Cardiac muscle cell (in vitro differentiated cells and primary cell): ENCODE measurements around the gene MCUB. TPM values are rescaled to one million over a fixed set of nuclear protein-coding genes. Genes with fewer than 3 reads are reported as not detected.
A peak's percentile ranks its signal among the peaks of the same experiment; 100 is the strongest.

Experiments
- DNase-seq, 2 donors: peaks; one replicate each; pipeline versions ENCODE4 v3.0.0 to v3.0.0-alpha.2; 2010 to 2017; ENCODE audit warnings: low read depth in 1 of 2, low spot score in 1 of 2
- H3K27ac ChIP-seq: fragments of 200-600 bp; sonication (generic); 2 replicates; pipeline ENCODE4 v1.5.1; 2016
- H3K27me3 ChIP-seq: fragments of 200-600 bp; sonication (generic); 2 replicates; pipeline ENCODE4 v1.6.0; 2016; ENCODE audit warnings: control low read depth
- H3K36me3 ChIP-seq: fragments of 200-600 bp; sonication (generic); 2 replicates; pipeline ENCODE4 v1.5.1; 2016; ENCODE audit warnings: control low read depth
- H3K4me1 ChIP-seq: fragments of 200-600 bp; sonication (generic); 2 replicates; pipeline ENCODE4 v1.8.1; 2017; ENCODE audit warnings: low read depth, mild to moderate bottlenecking, mixed run types
- H3K4me3 ChIP-seq: fragments of 200-600 bp; sonication (generic); 2 replicates; pipeline ENCODE4 v1.5.1; 2016; ENCODE audit warnings: mild to moderate bottlenecking
- H3K9me3 ChIP-seq: fragments of 200-600 bp; sonication (generic); 2 replicates; pipeline ENCODE4 v1.5.1; 2017; ENCODE audit warnings: low read depth, mild to moderate bottlenecking, control low read depth
- polyA plus RNA-seq: library from polyadenylated mRNA; unstranded; fragments of >200 nt; fragmentation: Nextera tagmentation; extraction: Ambion mirVana; gene quantifications from 2 replicates; pipeline ENCODE4 v1.2.1, GENCODE V29; 2016
- total RNA-seq: library from RNA; depleted of rRNA; stranded (reverse); fragments of >200 nt; gene quantifications from 2 replicates; pipeline ENCODE4 v1.2.3, GENCODE V29; 2016
- TF ChIP-seq, protein P1 (sequence below): IDR thresholded peaks from 2 replicates; pipeline ENCODE4 v1.5.1; 2012; ENCODE audit warnings: low read depth, mild to moderate bottlenecking, low read length

MCUB gene
- total and polyA plus RNA-seq, 2 experiments from 2014 or later = 1.4 to 3.1 TPM

DNA sequence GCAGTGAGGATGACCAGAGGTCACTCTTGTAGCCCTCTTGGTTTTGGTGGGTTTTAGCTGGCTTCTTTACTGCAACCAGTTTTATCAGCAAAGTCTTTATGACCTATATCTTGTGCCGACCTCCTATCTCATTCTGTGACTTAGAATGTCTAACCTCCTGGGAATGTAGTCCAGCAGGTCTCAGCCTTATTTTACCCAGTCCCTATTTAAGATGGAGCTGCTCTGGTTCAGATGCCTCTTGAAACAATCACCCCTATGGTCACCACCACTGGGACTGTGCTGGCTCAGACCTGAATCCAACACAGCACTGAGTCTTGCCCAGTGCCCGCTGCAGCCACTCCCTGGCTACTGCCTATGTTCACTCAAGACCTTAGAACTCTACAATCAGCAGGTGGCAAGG, 49.4 kb downstream of the MCUB start:
- TF ChIP-seq, protein P1, sequence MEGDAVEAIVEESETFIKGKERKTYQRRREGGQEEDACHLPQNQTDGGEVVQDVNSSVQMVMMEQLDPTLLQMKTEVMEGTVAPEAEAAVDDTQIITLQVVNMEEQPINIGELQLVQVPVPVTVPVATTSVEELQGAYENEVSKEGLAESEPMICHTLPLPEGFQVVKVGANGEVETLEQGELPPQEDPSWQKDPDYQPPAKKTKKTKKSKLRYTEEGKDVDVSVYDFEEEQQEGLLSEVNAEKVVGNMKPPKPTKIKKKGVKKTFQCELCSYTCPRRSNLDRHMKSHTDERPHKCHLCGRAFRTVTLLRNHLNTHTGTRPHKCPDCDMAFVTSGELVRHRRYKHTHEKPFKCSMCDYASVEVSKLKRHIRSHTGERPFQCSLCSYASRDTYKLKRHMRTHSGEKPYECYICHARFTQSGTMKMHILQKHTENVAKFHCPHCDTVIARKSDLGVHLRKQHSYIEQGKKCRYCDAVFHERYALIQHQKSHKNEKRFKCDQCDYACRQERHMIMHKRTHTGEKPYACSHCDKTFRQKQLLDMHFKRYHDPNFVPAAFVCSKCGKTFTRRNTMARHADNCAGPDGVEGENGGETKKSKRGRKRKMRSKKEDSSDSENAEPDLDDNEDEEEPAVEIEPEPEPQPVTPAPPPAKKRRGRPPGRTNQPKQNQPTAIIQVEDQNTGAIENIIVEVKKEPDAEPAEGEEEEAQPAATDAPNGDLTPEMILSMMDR = no peak
- no peaks in the 10 kb centered on the region for H3K9me3 ChIP-seq
- no peak overlapping the region for H3K4me3 ChIP-seq
- DNase-seq = no peak
- no peaks in the 10 kb centered on the region for H3K36me3 ChIP-seq
- no peaks in the 10 kb centered on the region for H3K27me3 ChIP-seq
- H3K27ac ChIP-seq = no peak overlapping the region
- H3K4me1 ChIP-seq = no peaks in the 10 kb centered on the region

DNA sequence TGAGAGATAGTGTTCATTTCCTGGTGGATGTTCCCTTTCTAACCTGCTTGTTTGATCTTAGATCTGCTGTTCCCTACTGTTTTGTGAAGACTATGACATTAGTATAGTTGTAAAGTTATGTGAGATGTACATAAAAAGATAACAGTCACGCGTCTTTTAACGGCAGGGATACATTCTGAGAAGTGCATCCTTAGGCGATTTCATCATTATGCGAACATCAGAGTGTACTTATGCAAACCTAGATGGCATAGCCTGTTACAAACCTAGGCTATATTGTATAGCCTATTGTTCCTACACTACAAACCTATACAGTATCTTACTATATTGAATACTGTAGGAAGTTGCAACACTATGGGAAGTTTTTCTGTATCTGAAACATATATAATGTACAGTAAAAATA, 50.4 kb downstream of the MCUB start:
- H3K9me3 ChIP-seq = no peaks in the 10 kb centered on the region
- TF ChIP-seq, protein P1 = no peak

DNA sequence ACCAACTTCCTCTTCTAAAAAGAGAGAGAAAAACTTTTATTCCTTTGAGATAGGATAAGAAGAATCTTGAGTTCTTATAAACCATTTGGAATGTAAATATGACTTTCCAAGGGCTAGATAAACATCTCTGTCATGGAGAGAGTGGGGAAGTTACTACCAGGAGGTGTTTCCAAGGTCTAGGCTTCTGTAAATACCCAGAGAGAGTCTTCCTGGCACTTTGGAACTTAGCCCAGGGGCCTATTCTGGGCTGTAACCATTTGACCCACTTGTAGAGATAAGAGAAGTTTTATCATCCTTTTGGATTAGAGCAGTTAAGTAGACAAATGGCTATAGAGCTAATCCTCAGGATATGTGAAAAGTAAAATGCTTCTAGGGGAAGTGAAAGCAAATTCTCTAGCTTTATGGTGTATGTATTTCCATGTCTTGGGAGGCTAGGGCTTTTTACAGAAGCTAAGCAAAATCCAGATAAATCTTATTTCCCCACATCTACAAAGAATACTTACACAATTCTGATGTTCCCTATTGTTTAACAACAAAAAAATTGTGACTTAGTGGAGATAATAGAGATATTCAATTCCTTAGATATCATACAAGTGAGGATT, 51.1 kb downstream of the MCUB start:
- H3K9me3 ChIP-seq = no peaks in the 10 kb centered on the region
- H3K27me3 ChIP-seq = no peaks in the 10 kb centered on the region
- no peak overlapping the region for H3K27ac ChIP-seq
- no peaks in the 10 kb centered on the region for H3K36me3 ChIP-seq
- peak in 1 of 2 donors; percentile 6 for DNase-seq
- H3K4me1 ChIP-seq = no peaks in the 10 kb centered on the region
- no peak overlapping the region for H3K4me3 ChIP-seq
- TF ChIP-seq, protein P1 = no peak

More for the DNA sequence above, 50.4 kb downstream of the MCUB start:
- no peak overlapping the region for H3K27ac ChIP-seq
- H3K4me1 ChIP-seq = no peaks in the 10 kb centered on the region
- no peaks in the 10 kb centered on the region for H3K36me3 ChIP-seq
- H3K27me3 ChIP-seq = no peaks in the 10 kb centered on the region
- H3K4me3 ChIP-seq = no peak overlapping the region
- DNase-seq = no peak

DNA sequence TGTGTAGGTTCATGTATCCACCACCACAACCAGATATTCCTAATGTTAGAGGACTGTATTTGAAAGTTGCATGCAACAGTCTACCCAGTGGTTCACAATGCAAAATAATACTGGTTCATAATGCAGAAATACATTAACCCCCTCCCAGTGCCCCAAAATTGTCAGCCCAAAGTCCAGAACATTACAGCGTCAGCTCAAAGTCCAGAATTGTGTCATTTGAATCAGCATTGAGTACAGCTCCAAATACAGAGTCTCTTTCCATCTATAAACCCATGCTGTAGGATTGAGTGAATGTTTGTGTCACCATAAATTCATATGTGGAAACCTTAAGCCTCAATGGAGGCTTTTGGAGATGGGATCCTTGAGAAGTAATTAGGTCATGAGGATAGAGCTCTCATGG, 54.0 kb downstream of the MCUB start:
- H3K4me1 ChIP-seq = no peaks in the 10 kb centered on the region
- no peaks in the 10 kb centered on the region for H3K9me3 ChIP-seq
- no peaks in the 10 kb centered on the region for H3K36me3 ChIP-seq
- DNase-seq = no peak
- H3K27ac ChIP-seq = no peak overlapping the region
- TF ChIP-seq, protein P1 = no peak
- H3K27me3 ChIP-seq = no peaks in the 10 kb centered on the region
- H3K4me3 ChIP-seq = no peak overlapping the region

DNA sequence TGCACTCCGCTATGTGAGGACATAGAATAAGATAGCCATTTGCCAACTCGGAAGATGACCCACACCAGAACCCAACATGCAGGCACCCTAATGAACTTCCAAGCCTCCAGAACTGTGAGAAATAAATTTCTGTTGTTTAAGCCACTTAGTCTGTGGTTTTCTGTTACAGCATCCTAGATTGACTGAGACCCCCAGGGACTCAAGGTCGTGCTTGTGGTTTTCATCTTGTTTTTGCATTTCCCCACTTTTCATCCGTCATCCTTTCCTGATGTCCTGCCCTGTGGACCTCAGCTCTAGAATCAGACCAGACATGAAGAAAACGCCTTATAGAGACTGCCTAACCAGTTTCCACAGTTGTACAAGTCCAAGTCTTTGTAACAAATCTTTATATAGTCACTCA, 54.4 kb downstream of the MCUB start:
- no peaks in the 10 kb centered on the region for H3K9me3 ChIP-seq
- TF ChIP-seq, protein P1 = no peak
- no peaks in the 10 kb centered on the region for H3K27me3 ChIP-seq
- DNase-seq = peak in 1 of 2 donors; percentile 9
- no peak overlapping the region for H3K4me3 ChIP-seq
- H3K27ac ChIP-seq = no peak overlapping the region
- H3K36me3 ChIP-seq = no peaks in the 10 kb centered on the region
- H3K4me1 ChIP-seq = no peaks in the 10 kb centered on the region
